Measurements from ENCODE around the gene ZNF343.
"Not testable (repeated sequence)": the region's sequence is repeated elsewhere in the genome, so short reads cannot be mapped to it uniquely, and the experiment has no call there.

ZNF343 gene

GRCh38 chr20:2520617-2521016 is 11.9 kb upstream of the ZNF343 start:
- DNase-seq = no peak

GRCh38 chr20:2519115-2519809 is 10.5 kb upstream of the ZNF343 start:
- DNase-seq = no peak

- DNase-seq = no peak
Observed at GRCh38 chr20:2518558-2518957, 9.8 kb upstream of the ZNF343 start.

DNA sequence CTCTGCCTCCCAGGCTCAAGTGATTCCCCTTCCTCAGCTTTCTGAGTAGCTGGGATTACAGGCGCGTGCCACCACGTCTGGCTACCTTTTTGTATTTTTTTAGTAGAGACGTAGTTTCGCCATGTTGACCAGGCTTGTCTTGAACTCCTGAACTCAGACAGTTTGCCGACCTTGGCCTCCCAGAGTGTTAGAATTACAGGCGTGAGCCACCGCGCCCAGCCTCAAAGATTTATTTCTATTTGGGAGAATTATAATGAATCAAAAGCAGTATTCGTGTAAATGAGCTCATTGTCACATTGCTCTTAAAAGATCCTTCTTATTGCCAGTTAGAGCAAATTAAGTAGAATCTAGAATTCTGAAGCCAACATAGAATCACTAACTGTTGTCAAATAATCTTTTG is 9.4 kb upstream of the ZNF343 start:
- no peak for DNase-seq

DNA sequence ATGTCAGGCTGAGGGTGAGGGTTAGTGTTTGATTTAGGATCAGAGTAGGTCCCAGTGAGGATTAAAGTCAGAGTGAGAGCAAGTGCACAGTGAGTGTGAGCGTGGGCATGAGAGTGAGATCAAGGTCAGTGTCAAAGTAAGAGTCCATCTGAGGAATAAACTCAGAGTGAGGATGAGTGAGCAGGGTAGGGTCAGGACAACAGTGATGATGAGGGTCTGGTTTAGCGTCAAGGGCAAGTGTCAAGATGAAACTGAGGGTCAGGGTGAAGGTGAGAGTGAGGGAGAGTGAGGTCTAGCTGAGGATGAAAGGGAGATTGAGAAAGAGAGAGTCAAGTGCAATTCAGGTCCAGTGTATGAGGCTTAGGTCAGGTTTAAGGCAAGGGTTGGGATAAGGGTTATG is 7.7 kb upstream of the ZNF343 start:
- no peak for DNase-seq

DNA sequence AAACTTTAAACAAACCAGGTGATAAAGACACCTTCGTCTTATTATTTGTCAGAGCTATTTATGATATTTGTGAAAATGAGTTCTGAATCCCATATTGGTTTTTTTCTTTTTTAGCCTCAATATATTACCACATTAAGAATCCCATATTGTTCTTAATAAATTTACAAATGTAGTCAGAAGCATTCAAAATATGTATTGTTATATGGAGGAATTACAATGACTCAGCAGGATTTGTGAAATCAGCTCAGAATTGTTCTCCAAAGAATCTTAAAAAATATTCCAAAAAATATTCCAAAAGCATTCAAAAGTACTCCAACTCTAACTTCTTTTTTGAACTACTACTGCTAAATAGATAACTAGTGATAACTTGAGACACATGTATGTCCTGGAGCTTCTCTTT is 6.5 kb upstream of the ZNF343 start:
- no peak for DNase-seq

DNA sequence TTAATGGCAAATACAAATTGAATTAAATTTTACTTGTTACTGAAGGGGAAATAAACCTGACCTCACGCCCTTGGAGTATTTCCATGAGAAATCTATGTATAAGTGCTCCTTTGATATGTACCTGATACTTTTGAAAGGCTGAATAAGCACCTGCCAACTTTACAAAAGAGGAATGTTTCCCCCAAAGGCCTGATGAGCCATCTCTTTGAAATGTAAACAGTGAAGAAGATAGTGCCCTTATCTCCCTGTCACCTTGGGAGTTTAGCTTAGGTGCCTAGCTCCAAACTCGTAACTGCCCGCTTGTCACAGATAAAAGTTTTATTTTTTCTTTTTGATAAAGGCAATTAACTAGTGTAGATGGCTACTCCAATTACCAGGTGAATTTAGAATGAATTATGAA is 1.1 kb upstream of the ZNF343 start:
- DNase-seq = no peak

DNA sequence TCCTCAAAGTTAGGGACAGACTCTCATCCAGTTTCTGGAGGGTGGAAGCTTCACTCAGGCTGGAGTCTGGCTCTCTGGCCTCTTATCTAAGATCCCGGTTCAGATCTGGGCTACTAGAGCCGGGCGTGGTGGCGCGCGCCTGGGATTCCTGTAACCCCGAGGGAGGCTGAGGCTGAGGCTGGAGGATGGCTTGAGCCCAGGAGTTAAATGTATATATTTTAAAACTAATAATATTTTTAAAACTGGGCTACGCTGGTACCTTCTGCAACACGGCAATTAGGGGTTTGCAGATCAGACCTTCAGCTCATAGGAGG is 710 bp upstream of the ZNF343 start:
- DNase-seq = no peak

GRCh38 chr20:2507875-2508630 is 662 bp downstream of the ZNF343 start:
- DNase-seq = no peak

GRCh38 chr20:2507464-2507863 is 1.3 kb downstream of the ZNF343 start:
- DNase-seq = no peak

DNA sequence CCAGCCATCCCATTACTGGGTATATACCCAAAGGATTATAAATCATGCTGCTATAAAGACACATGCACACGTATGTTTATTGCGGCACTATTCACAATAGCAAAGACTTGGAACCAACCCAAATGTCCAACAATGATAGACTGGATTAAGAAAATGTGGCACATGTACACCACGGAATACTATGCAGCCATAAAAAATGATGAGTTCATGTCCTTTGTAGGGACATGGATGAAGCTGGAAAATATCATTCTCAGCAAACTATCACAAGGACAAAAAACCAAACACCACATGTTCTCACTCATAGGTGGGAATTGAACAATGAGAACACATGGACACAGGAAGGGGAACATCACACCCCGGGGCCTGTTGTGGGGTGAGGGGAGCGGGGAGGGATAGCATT is 2.3 kb downstream of the ZNF343 start:
- not testable (repeated sequence) for DNase-seq

DNA sequence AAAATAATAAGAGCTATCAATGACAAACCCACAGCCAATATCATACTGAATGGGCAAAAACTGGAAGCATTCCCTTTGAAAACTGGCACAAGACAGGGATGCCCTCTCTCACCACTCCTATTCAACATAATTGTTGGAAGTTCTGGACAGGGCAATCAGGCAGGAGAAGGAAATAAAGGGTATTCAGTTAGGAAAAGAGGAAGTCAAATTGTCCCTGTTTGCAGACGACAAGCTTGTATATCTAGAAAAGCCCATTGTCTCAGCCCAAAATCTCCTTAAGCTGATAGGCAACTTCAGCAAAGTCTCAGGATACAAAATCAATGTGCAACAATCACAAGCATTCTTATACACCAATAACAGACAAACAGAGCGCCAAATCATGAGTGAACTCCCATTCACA is 3.9 kb downstream of the ZNF343 start:
- not testable (repeated sequence) for DNase-seq

GRCh38 chr20:2502808-2503384 is 5.8 kb downstream of the ZNF343 start:
- DNase-seq = not testable (repeated sequence)

GRCh38 chr20:2485661-2486060 is 23.1 kb downstream of the ZNF343 start:
- no peak for DNase-seq

DNA sequence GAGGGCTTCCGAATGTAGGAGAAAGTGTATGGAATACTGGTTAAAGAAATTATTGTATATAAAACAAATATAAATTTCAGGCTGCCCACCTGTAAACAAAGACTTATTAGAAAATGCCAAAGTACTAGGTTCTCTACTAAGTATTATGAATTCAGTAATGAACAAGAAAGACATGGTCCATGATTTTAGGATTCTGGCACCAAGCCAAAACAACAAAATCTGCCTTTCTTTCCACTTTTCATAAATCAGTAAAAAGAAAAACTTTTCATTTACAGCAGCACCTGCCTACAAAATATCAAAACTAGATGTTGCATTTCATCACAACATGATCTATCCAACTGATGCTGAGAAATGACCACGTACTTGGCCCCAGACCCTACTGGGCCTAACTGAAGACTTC is 23.6 kb downstream of the ZNF343 start:
- DNase-seq = no peak

DNA sequence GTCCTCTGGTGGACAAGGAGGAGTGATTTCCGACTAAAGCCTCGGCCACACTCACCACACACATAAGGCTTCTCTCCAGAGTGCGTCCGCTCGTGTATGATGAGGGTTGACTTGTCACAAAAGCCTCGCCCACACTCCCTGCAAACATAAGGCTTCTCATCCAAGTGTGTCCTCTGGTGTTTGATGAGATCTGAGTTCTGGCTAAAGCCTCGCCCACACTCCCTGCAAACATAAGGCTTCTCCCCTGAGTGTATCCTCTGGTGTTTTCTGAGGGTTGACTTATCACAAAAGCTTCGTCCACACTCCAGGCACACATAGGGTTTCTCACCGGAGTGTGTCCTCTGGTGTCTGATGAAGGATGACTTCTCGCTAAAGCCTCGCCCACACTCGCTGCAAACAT is 25.2 kb downstream of the ZNF343 start:
- DNase-seq = no peak

- no peak for DNase-seq
Observed at GRCh38 chr20:2480381-2480780, 28.3 kb downstream of the ZNF343 start.

GRCh38 chr20:2476742-2477615 is 31.7 kb downstream of the ZNF343 start:
- DNase-seq = no peak

DNA sequence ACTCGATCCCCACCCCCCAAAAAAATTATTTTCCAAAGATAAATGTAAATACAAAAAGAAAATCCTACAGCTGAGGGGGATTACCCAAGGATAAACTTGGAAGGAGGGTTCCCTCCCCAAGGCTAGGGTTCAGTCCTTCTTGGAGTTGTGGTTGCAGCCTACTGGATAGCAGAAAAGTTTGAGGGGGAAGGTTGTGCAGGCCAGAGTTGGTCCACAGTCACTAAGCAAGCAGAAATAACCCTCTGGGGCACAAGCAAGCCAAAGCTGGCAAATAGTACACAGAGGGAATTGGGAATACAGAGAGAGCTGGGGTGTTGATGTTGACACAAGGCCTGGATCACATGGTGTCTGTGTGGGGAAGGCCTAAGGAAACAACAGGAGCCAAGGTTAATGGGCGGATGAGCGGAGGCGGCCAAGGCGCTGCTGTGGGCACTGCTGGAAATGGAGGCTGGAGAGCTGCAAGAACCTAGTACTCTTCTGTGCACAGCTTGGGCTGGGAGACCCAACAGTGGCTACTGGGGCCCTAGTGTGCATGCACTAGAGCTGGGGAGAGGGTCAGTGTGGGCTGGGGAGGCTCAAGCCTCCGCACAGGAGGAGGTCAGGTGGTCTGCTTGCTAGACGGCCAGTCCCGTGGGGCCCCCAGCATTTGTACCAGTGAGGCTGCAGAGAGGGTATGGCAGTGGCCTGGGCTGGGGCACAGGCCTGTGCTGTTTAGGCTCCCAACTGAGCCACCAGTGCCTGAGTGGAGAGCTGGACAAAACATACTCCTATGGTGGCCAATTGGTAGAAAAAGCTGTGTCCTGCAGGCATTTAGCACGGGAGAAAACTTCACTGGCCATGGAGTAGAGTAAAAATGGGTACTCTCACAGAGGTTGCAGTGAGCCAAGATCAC is 32.6 kb downstream of the ZNF343 start:
- DNase-seq = no peak

- DNase-seq = no peak
Observed at GRCh38 chr20:2473516-2473915, 35.2 kb downstream of the ZNF343 start.

DNA sequence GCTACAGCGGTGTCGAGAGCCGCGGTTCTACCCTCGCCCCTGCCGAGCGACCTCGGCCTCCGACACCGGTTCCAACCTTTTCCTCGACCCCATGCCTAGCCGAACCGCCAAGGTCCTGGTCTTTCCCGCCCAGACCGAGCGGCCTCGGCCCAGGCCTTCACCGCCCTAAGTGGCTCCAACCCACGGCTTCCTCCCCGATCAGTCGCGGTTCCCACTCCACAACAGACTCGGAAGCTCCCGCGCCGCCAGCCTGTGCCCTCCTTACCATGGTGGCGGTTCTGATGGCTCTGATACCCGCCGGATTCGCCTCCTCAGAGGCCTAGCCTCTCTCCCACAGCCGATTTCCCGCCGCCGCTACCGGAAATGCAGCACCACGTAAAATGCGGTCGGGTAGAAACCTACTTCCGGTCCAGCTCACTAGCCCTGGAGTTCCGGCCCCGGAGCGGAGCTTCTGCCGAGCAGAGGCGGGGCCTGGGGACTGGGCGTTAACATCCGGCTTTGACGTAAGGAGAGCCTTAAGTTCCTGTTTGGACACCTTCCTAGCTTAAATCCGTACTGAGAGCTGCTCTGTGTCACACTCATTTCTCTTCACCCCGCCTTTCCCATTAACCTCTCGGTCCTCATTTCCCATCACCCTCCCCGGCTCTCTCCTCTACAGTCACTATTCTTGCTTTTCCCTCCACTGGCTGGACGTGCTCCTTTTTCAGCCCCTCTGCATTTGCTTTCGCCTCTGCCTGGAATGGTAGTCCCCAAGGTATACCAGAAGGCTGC is 38.1 kb downstream of the ZNF343 start, which contains the start of gene SNRPB:
TSS of gene SNRPB (minus strand) at position 367 of the 771 bp plus-strand sequence. CDS start at position 268, 99 bp downstream.
- DNase-seq = peak; percentile 95
